Erythroblast (primary cell): ENCODE results near the gene DROSHA.

Experiments used
- GATA1 ChIP-seq: IDR thresholded peaks from 2 replicates; pipeline ENCODE4 v1.6.1; 2011; ENCODE audit warnings: low read depth, mild to moderate bottlenecking, control low read depth, low read length, moderate library complexity
- POLR2A ChIP-seq: IDR thresholded peaks from 2 replicates; pipeline ENCODE4 v1.6.1; 2011; ENCODE audit warnings: mild to moderate bottlenecking, low read length

DNA sequence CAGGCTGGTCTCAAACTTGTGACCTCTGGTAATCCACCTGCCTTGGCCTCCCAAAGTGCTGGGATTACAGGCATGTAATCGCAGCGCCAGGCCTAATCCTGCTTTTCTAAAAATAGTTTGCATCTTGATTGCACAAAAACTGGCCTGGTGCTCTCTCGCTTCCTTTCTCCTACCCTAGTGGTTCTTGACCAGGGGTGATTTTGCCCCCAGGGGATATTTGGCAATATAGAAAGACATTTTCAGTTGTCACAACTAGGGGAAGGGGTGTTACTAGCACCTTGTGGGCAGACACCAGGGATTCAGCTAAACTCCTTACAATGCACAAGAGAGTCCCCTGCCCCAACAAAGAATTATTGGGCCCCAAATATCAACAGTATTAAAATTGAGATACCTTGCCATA is 139.8 kb downstream of the DROSHA start:
- TF ChIP-seq POLR2A (no peak), GATA1 (no peak)
